K562 (cell line): Measurements from ENCODE around the gene LRRC15. TPM values are rescaled to one million over a fixed set of nuclear protein-coding genes. Genes with fewer than 3 reads are reported as not detected.

Source experiments
- ATAC-seq: fragments of 200-7000 bp; cut with Tn5 transposase; 3 replicates; pipeline ENCODE4 v1.9.1; 2020; ENCODE audit warnings: moderate library complexity
- Bru-seq: library from RNA; stranded (reverse); fragments of 400-500 nt; gene quantifications from one replicate; lab custom pipeline; 2021; lab: Mats Ljungman, UMichigan
- BruChase-seq, 2 experiments: library from RNA; stranded (reverse); fragments of 400-500 nt; gene quantifications; one replicate each; lab custom pipeline; 2021; lab: Mats Ljungman, UMichigan
- BruUV-seq: library from RNA; stranded (reverse); fragments of 400-500 nt; replicated peaks from 2 replicates; lab custom pipeline; 2021; lab: Mats Ljungman, UMichigan
- CTCF ChIA-PET: fragments of 300-600 bp; formaldehyde crosslinking; extraction: SDS; loops from one replicate; lab custom pipeline; 2021; ENCODE audit warnings: low intra/inter-chr PET ratio; lab: Yijun Ruan, JAX
- POLR2A ChIA-PET: fragments of 300-600, 350-650 bp; sonication (Branson Sonifier 250); formaldehyde crosslinking; extraction: SDS; loops from one replicate; lab custom pipeline; 2021; ENCODE audit warnings: antibody characterized with exemption, inconsistent platforms; lab: Yijun Ruan, JAX
- DNase-seq, 4 experiments: peaks; one replicate each; pipeline versions ENCODE4 v3.0.0 to v3.0.0-alpha.2; 2011 to 2018; ENCODE audit warnings: low spot score in 3 of 4, mixed read lengths in 3 of 4; ENCODE audit errors: extremely low read depth in 1 of 4
- FAIRE-seq: peaks from 2 replicates; lab custom pipeline; 2011; peaks lifted over from hg19 to GRCh38; lab: Jason Lieb, UNC
- H2AFZ ChIP-seq: 2 replicates; pipeline ENCODE4 v1.6.0; 2011; ENCODE audit warnings: low read depth, low read length, control low read depth, inconsistent platforms
- H3K27ac ChIP-seq: fragments of 200-600 bp; 3 replicates; pipeline ENCODE4 v1.8.0; 2011; ENCODE audit warnings: low read depth, mild to moderate bottlenecking, control low read depth, inconsistent platforms, low read length, moderate library complexity, mixed read lengths; ENCODE audit errors: extremely low read depth
- H3K27me3 ChIP-seq, 2 experiments: fragments of 300-600 bp in 1 of 2; 2 replicates in 1 of 2; 3 replicates in 1 of 2; pipeline versions ENCODE4 v1.6.0 to v1.8.0; 2011; ENCODE audit warnings: inconsistent platforms in 2 of 2, low read length in 2 of 2, mild to moderate bottlenecking in 1 of 2, mixed read lengths in 1 of 2, moderate library complexity in 1 of 2; ENCODE audit not compliant: control insufficient read depth in 2 of 2, insufficient read depth in 2 of 2
- H3K36me3 ChIP-seq: fragments of 300-600 bp; 3 replicates; pipeline ENCODE4 v1.8.0; 2011; ENCODE audit warnings: mild to moderate bottlenecking, low read length, inconsistent platforms; ENCODE audit not compliant: control insufficient read depth, insufficient read depth
- H3K4me1 ChIP-seq, 2 experiments: fragments of 200-600 bp in 1 of 2; replicated peaks in 1 of 2; 2 replicates in 1 of 2; 3 replicates in 1 of 2; pipeline versions ENCODE4 v1.5.1 to v1.8.0; 2011; ENCODE audit warnings: inconsistent platforms in 2 of 2, low read length in 2 of 2, mild to moderate bottlenecking in 1 of 2, mixed read lengths in 1 of 2, moderate library complexity in 1 of 2; ENCODE audit not compliant: control insufficient read depth in 2 of 2, insufficient read depth in 2 of 2
- H3K4me2 ChIP-seq: 2 replicates; pipeline ENCODE4 v1.6.1; 2011; ENCODE audit warnings: low read length, control low read depth, inconsistent platforms, mixed read lengths; ENCODE audit not compliant: insufficient read depth
- H3K4me3 ChIP-seq: fragments of 200-600 bp; sonication (generic), shearing (Covaris generic); 2 replicates; pipeline ENCODE4 v1.5.1; 2016; ENCODE audit warnings: control low read depth, inconsistent platforms
- H3K79me2 ChIP-seq: fragments of 200-600 bp; 3 replicates; pipeline ENCODE4 v1.8.0; 2011; ENCODE audit warnings: low read length, inconsistent platforms; ENCODE audit not compliant: control insufficient read depth, insufficient read depth
- H3K9ac ChIP-seq, 2 experiments: 2 replicates each; pipeline versions ENCODE4 v1.6.0 to v1.6.1; 2011; ENCODE audit warnings: low read depth in 2 of 2, low read length in 2 of 2, control low read depth in 1 of 2, inconsistent platforms in 1 of 2, mild to moderate bottlenecking in 1 of 2, mixed read lengths in 1 of 2; ENCODE audit not compliant: insufficient read depth in 1 of 2
- H3K9me1 ChIP-seq: one replicate; pipeline ENCODE4 v1.6.0; 2011; ENCODE audit warnings: inconsistent platforms, mild to moderate bottlenecking, low read length, moderate library complexity; ENCODE audit not compliant: control insufficient read depth, insufficient read depth
- H3K9me3 ChIP-seq: replicated peaks from 2 replicates; pipeline ENCODE4 v1.5.1; 2011; ENCODE audit warnings: low read depth, low read length, inconsistent platforms; ENCODE audit not compliant: control insufficient read depth, insufficient read depth
- H4K20me1 ChIP-seq: replicated peaks from 2 replicates; pipeline ENCODE4 v1.6.1; 2011; ENCODE audit warnings: low read length, inconsistent platforms, mixed read lengths; ENCODE audit not compliant: control insufficient read depth, insufficient read depth
- CTCF ChIP-seq, 3 experiments: IDR thresholded peaks in 2 of 3; conservative IDR thresholded peaks in 1 of 3; 2 replicates each; pipeline ENCODE4 v1.5.1; 2011 to 2012; ENCODE audit warnings: low read length in 3 of 3, mild to moderate bottlenecking in 3 of 3, control low read depth in 2 of 3, improper control_type of control experiment in 1 of 3, inconsistent platforms in 1 of 3, low read depth in 1 of 3, mixed read lengths in 1 of 3, moderate library complexity in 1 of 3; ENCODE audit not compliant: insufficient read depth in 2 of 3
- DNMT1 ChIP-seq: fragments of 450-650 bp; IDR thresholded peaks from 2 replicates; pipeline ENCODE4 v1.6.1; 2016; ENCODE audit warnings: antibody characterized with exemption, mild to moderate bottlenecking
- ZNF280B ChIP-seq: fragments of 250-450 bp; sonication (Bioruptor Pico); IDR thresholded peaks from 2 replicates; pipeline ENCODE4 v1.5.1; 2021; ENCODE audit warnings: mild to moderate bottlenecking
- WGBS: fragments of 100-300 bp; shearing (Covaris generic); methylation state at CpG from one replicate; pipeline ENCODE4 v1.1.6; 2016; ENCODE audit warnings: low coverage, mixed read lengths; ENCODE audit not compliant: insufficient coverage; ENCODE audit errors: missing lambda C conversion rate; 5-methylcytosine and 5-hydroxymethylcytosine counted together
- in situ Hi-C: fragments of 300-500 bp; cut with MboI; formaldehyde crosslinking; loops from 4 replicates; pipeline ENCODE4 v1.15.0; 2018; ENCODE audit warnings: inconsistent platforms, mixed read lengths
- intact Hi-C: fragments of 100-400 bp; cut with micrococcal nuclease; formaldehyde crosslinking; loops from 2 replicates; pipeline ENCODE4 v1.14.2; 2022
- long read RNA-seq, 3 experiments: library from polyadenylated mRNA in 2 of 3; library from RNA in 1 of 3; unstranded in 2 of 3; stranded (forward) in 1 of 3; transcript quantifications; one replicate each; pipeline ENCODE4 v2.0.0, GENCODE V29; 2019 to 2022
- polyA minus RNA-seq, 3 experiments: library from RNA; depleted of rRNA, polyadenylated mRNA; stranded (reverse); fragments of >200 nt; gene quantifications; 2 replicates each; pipeline ENCODE4 v1.2.3, GENCODE V29; 2011
- polyA plus RNA-seq, 8 experiments: library from polyadenylated mRNA; depleted of rRNA in 4 of 8; stranded (reverse) in 5 of 8; unstranded in 3 of 8; fragments of >200 nt; fragmentation: Nextera tagmentation in 2 of 8; fragmentation: Illumina TruSeq in 1 of 8; extraction: Ambion mirVana in 2 of 8; extraction: Trizol in 1 of 8; gene quantifications; 2 replicates each; pipeline versions ENCODE4 v1.2.1 to v1.2.3, GENCODE V29; 2011 to 2014; ENCODE audit warnings: inconsistent platforms in 1 of 8, missing spikeins in 1 of 8
- total RNA-seq, 7 experiments: library from RNA; depleted of rRNA in 6 of 7; stranded (reverse); fragments of >200 nt in 6 of 7; fragmentation: Illumina TruSeq in 2 of 7; extraction: Trizol in 2 of 7; gene quantifications; 2 replicates each; pipeline versions ENCODE4 v1.2.1 to v1.2.3, GENCODE V29; 2011 to 2021; ENCODE audit warnings: low replicate concordance in 1 of 7

Gene LRRC15
- not detected in 2 replicates for total RNA-seq (2011; cell fraction: chromatin; rRNA removed; ENCODE audit: low replicate concordance)
- total RNA-seq (2011; cell fraction: nucleolus; rRNA removed): not detected in 2 replicates
- total RNA-seq (2011; cell fraction: nucleoplasm; rRNA removed): not detected in 2 replicates
- total RNA-seq (2014; rRNA removed) (not detected in 2 replicates), total RNA-seq (2014; rRNA removed; fragmentation: Illumina TruSeq; extraction: Trizol) (not detected in 2 replicates), total RNA-seq (2015; rRNA removed; fragmentation: Illumina TruSeq; extraction: Trizol) (not detected in 2 replicates), total RNA-seq (2021) (not detected in 2 replicates), polyA plus RNA-seq (2011; rRNA removed) (0.01 TPM in 1 of 2 replicates, not detected in the other), polyA plus RNA-seq (2014; fragmentation: Illumina TruSeq; extraction: Trizol) (not detected in 2 replicates), polyA plus RNA-seq (2014; fragmentation: Nextera tagmentation; extraction: Ambion mirVana) (not detected), polyA plus RNA-seq (2014; rRNA removed) (not detected in 2 replicates), polyA minus RNA-seq (2011; rRNA and poly(A)+ RNA removed) (not detected in 2 replicates), Bru-seq, nascent RNA (percentile 7 among the genes with signal in this experiment), BruChase-seq, experiment 1, labeled RNA remaining after a 2-hour chase (not detected), BruChase-seq, experiment 2, labeled RNA remaining after a 6-hour chase (percentile 7 among the genes with signal in this experiment)
- not detected in 2 replicates for polyA plus RNA-seq (2011; cell fraction: cytosol; rRNA removed)
- not detected in 2 replicates for polyA plus RNA-seq (2011; cell fraction: nucleus; rRNA removed)
- not detected in 2 replicates for polyA plus RNA-seq (2012)
- polyA minus RNA-seq (2011; cell fraction: cytosol; rRNA and poly(A)+ RNA removed): not detected in 2 replicates
- not detected in 2 replicates for polyA minus RNA-seq (2011; cell fraction: nucleus; rRNA and poly(A)+ RNA removed)
- long read RNA-seq, experiment 1: 0 reads
- long read RNA-seq, experiment 2: 0 reads
- long read RNA-seq, experiment 3: 0 reads

GRCh38 chr3:194369522-194370279, at the start of gene LRRC15:
TSS of gene LRRC15 (minus strand) at chr3:194369743. CDS start at chr3:194361043, 8,700 bp downstream.
- ChIA-PET POLR2A (interaction anchor here (0.7 to 2.6 kb wide), 2 partner anchors 10 to 648 kb away, joined by 3 to 10 read pairs; no protein-coding TSS in a partner anchor), CTCF (interaction anchor here (0.6 kb wide), 1 partner anchor 35 kb away, joined by 3 read pairs; no protein-coding TSS in a partner anchor)
- Histone ChIP-seq H3K27me3 (peaks cover 63 to 93% of the 10 kb centered on the region in 2 experiments), H3K27ac (no peak within 1 kb of the TSS), H3K9me3 (no peaks in the 10 kb centered on the region), H3K4me3 (no peak within 1 kb of the TSS), H3K4me1 (peaks cover 0 to 3% of the 10 kb centered on the region in 2 experiments; a peak in 2 of 5 replicates), H3K9ac (no peak within 1 kb of the TSS), H3K36me3 (no peaks in the 10 kb centered on the region), H2AFZ (no peak within 1 kb of the TSS), H3K4me2 (no peak within 1 kb of the TSS), H4K20me1 (peaks cover 8% of the 10 kb centered on the region; the same call in 1 of the 2 replicates), H3K79me2 (no peaks in the 10 kb centered on the region), H3K9me1 (no peaks in the 10 kb centered on the region)
- under 1% methylated on average over 20 of the region's 21 CpGs for WGBS
- in situ Hi-C loops: no loop called here
- no TSS peak for BruUV-seq
- ATAC-seq (peak; percentile 80), FAIRE-seq (no peak), DNase-seq (peak in 1 of 4 experiments; percentile 20)
- intact Hi-C loops: no loop called here
- TF ChIP-seq ZNF280B (CRISPR knock-in tag) (no peak), DNMT1 (no peak), CTCF (IDR thresholded peaks at IDR 0.05 in 2 of 3, conservative IDR thresholded peaks at IDR 0.05 in 1 of 3; ENCODE audit: insufficient read depth in 2 of 3, low read depth in 1 of 3, low read length in 3 of 3) (peak in 1 of 3 experiments; percentile 11; a peak in 1 of 6 replicates)
